SK-N-SH (cell line): ENCODE results near the gene HS6ST3. TPM values are rescaled to one million over a fixed set of nuclear protein-coding genes. Genes with fewer than 3 reads are reported as not detected.

ENCODE experiments used
- EP300 ChIP-seq, 2 experiments: IDR thresholded peaks; 2 replicates each; pipeline versions ENCODE4 v1.4.0 to v1.6.1; 2012; ENCODE audit warnings: borderline replicate concordance in 1 of 2, low read depth in 1 of 2, low read length in 1 of 2
- FOXJ3 ChIP-seq: sonication (generic); formaldehyde crosslinking; IDR thresholded peaks from 2 replicates; pipeline ENCODE4 v1.5.1; 2020; ENCODE audit warnings: mild to moderate bottlenecking, missing genetic modification reagents
- GABPA ChIP-seq: IDR thresholded peaks from 2 replicates; pipeline ENCODE4 v1.4.0; 2012; ENCODE audit warnings: low read depth, mild to moderate bottlenecking
- GATA2 ChIP-seq: sonication (generic); formaldehyde crosslinking; IDR thresholded peaks from 2 replicates; pipeline ENCODE4 v1.5.0; 2020; ENCODE audit warnings: mild to moderate bottlenecking, missing genetic modification reagents
- MEF2A ChIP-seq: IDR thresholded peaks from 2 replicates; pipeline ENCODE4 v1.4.0; 2012; ENCODE audit warnings: low read depth, borderline replicate concordance
- NFIC ChIP-seq: IDR thresholded peaks from 2 replicates; pipeline ENCODE4 v1.4.0; 2012; ENCODE audit warnings: borderline replicate concordance
- NRF1 ChIP-seq: IDR thresholded peaks from 2 replicates; pipeline ENCODE4 v1.6.1; 2012; ENCODE audit warnings: low read depth, mild to moderate bottlenecking, low read length
- POLR2AphosphoS5 ChIP-seq: IDR thresholded peaks from 2 replicates; pipeline ENCODE4 v1.6.1; 2012; ENCODE audit warnings: low read depth, low read length
- RAD21 ChIP-seq: IDR thresholded peaks from 2 replicates; pipeline ENCODE4 v1.6.1; 2012; ENCODE audit warnings: mild to moderate bottlenecking, low read length
- TCF12 ChIP-seq: IDR thresholded peaks from 2 replicates; pipeline ENCODE4 v1.4.0; 2012
- TEAD4 ChIP-seq: IDR thresholded peaks from 2 replicates; pipeline ENCODE4 v1.4.0; 2012; ENCODE audit warnings: mild to moderate bottlenecking, borderline replicate concordance; ENCODE audit not compliant: insufficient read depth
- YY1 ChIP-seq: IDR thresholded peaks from 2 replicates; pipeline ENCODE4 v1.4.0; 2012; ENCODE audit warnings: low read depth, mild to moderate bottlenecking
- polyA plus RNA-seq, 3 experiments: library from polyadenylated mRNA; depleted of rRNA; stranded (reverse); fragments of >200 nt; gene quantifications; 2 replicates each; pipeline ENCODE4 v1.2.3, GENCODE V29; 2012
- TF ChIP-seq, protein P1 (sequence below): fragments of 150-350 bp; IDR thresholded peaks from 2 replicates; pipeline ENCODE4 v1.6.1; 2016; ENCODE audit warnings: mild to moderate bottlenecking, low read depth, low read length
- TF ChIP-seq, protein P2 (sequence below): IDR thresholded peaks from 2 replicates; pipeline ENCODE4 v1.4.0; 2012; ENCODE audit warnings: low read depth
- TF ChIP-seq, protein P3 (sequence below): IDR thresholded peaks from 2 replicates; pipeline ENCODE4; 2012
- TF ChIP-seq, protein P4 (sequence below): IDR thresholded peaks from 2 replicates; pipeline ENCODE4 v1.6.1; 2012; ENCODE audit warnings: mild to moderate bottlenecking, low read depth, low read length, moderate library complexity
- TF ChIP-seq, protein P5 (sequence below): fragments of 150-350 bp; IDR thresholded peaks from 2 replicates; pipeline ENCODE4 v1.6.1; 2017; ENCODE audit warnings: antibody characterized with exemption, low read length, low read depth, borderline replicate concordance

HS6ST3 gene
- polyA plus RNA-seq, 1 of the 3 experiments (the other 2 are of a cell fraction): under 0.01 TPM

DNA sequence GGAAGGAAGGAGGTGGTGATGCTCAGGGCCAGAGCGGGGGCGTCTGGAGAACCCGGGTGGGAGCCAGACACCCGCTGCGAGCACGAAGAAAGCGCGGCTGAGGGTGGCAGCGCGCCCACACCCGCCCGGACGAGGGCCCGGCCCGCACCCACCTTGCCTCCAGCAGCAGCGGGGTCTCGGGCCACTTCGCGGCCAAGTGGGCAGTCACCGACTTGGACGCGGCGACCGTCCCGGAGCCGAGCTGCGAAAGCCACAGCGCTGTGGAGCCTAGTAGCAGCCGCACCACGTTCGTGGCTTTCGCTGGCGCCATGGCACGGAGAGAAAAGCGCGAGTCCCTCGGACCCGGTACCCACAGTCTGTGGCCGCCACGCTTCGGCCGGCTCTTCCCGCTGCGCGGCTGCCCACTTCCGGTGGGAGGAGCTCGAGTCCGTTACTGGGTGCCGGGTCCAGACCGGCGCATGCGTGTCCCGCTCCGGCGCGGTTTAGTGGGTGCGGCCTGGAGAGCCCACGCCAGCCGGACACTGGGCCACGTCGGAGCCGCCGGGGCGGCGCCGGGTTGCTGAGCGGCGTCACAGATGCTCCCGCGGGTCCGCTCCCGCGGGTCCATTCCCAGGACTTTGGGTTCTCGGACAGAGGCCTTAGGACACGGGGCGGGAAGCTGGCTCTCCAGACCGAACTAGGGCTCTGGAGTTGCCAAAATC, 36.8 kb upstream of the HS6ST3 start, which contains the start of gene UGGT2 (continued):
- TF ChIP-seq, protein P1, sequence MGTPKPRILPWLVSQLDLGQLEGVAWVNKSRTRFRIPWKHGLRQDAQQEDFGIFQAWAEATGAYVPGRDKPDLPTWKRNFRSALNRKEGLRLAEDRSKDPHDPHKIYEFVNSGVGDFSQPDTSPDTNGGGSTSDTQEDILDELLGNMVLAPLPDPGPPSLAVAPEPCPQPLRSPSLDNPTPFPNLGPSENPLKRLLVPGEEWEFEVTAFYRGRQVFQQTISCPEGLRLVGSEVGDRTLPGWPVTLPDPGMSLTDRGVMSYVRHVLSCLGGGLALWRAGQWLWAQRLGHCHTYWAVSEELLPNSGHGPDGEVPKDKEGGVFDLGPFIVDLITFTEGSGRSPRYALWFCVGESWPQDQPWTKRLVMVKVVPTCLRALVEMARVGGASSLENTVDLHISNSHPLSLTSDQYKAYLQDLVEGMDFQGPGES: no peak
- TF ChIP-seq NRF1: peak; percentile 95
- TF ChIP-seq, protein P2, sequence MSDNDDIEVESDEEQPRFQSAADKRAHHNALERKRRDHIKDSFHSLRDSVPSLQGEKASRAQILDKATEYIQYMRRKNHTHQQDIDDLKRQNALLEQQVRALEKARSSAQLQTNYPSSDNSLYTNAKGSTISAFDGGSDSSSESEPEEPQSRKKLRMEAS: peak; percentile 96
- peak; percentile 80 for TF ChIP-seq GABPA
- TF ChIP-seq TCF12: no peak
- TF ChIP-seq, protein P3, sequence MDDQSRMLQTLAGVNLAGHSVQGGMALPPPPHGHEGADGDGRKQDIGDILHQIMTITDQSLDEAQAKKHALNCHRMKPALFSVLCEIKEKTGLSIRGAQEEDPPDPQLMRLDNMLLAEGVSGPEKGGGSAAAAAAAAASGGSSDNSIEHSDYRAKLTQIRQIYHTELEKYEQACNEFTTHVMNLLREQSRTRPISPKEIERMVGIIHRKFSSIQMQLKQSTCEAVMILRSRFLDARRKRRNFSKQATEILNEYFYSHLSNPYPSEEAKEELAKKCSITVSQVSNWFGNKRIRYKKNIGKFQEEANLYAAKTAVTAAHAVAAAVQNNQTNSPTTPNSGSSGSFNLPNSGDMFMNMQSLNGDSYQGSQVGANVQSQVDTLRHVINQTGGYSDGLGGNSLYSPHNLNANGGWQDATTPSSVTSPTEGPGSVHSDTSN: no peak
- TF ChIP-seq EP300 (IDR thresholded peaks at IDR 0.05; ENCODE audit: borderline replicate concordance in 1 of 2, low read depth in 1 of 2, low read length in 1 of 2): no peak
- 0 out of 2 replicates have a peak, but pooled peaks have one; percentile 47 for TF ChIP-seq YY1
- TF ChIP-seq RAD21: no peak
- no peak for TF ChIP-seq MEF2A
- TF ChIP-seq POLR2AphosphoS5: peak; percentile 91
- TF ChIP-seq, protein P4, sequence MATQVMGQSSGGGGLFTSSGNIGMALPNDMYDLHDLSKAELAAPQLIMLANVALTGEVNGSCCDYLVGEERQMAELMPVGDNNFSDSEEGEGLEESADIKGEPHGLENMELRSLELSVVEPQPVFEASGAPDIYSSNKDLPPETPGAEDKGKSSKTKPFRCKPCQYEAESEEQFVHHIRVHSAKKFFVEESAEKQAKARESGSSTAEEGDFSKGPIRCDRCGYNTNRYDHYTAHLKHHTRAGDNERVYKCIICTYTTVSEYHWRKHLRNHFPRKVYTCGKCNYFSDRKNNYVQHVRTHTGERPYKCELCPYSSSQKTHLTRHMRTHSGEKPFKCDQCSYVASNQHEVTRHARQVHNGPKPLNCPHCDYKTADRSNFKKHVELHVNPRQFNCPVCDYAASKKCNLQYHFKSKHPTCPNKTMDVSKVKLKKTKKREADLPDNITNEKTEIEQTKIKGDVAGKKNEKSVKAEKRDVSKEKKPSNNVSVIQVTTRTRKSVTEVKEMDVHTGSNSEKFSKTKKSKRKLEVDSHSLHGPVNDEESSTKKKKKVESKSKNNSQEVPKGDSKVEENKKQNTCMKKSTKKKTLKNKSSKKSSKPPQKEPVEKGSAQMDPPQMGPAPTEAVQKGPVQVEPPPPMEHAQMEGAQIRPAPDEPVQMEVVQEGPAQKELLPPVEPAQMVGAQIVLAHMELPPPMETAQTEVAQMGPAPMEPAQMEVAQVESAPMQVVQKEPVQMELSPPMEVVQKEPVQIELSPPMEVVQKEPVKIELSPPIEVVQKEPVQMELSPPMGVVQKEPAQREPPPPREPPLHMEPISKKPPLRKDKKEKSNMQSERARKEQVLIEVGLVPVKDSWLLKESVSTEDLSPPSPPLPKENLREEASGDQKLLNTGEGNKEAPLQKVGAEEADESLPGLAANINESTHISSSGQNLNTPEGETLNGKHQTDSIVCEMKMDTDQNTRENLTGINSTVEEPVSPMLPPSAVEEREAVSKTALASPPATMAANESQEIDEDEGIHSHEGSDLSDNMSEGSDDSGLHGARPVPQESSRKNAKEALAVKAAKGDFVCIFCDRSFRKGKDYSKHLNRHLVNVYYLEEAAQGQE: no peak
- no peak for TF ChIP-seq TEAD4
- no peak for TF ChIP-seq GATA2
- TF ChIP-seq, protein P5, sequence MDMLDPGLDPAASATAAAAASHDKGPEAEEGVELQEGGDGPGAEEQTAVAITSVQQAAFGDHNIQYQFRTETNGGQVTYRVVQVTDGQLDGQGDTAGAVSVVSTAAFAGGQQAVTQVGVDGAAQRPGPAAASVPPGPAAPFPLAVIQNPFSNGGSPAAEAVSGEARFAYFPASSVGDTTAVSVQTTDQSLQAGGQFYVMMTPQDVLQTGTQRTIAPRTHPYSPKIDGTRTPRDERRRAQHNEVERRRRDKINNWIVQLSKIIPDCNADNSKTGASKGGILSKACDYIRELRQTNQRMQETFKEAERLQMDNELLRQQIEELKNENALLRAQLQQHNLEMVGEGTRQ: no peak
- no peak for TF ChIP-seq FOXJ3 (CRISPR knock-in tag)
- TF ChIP-seq NFIC: no peak
